SK-N-MC (cell line): ENCODE data around the gene MLX.
"Not testable (repeated sequence)": the region's sequence is repeated elsewhere in the genome, so short reads cannot be mapped to it uniquely, and the experiment has no call there.

Experiments used
- EZH2 ChIP-seq: fragments of 200-600 bp; sonication (generic); IDR thresholded peaks from one replicate; pipeline ENCODE4 v1.6.1; 2017; ENCODE audit warnings: antibody characterized with exemption
- FOXP2 ChIP-seq: optimal IDR thresholded peaks from 2 replicates; pipeline ENCODE3; 2011; ENCODE audit warnings: mild to moderate bottlenecking, moderate library complexity; ENCODE audit not compliant: insufficient read depth; ENCODE audit errors: extremely low read length, control extremely low read depth

- not testable (repeated sequence) for TF ChIP-seq EZH2, FOXP2
Measured at GRCh38 chr17:42621987-42622386, 55.1 kb downstream of the MLX start.
